CD4-positive, alpha-beta T cell treated with Interleukin-4 for 4 hours (primary cell): ENCODE results near the gene TIAM2.

Experiments used
- DNase-seq: peaks from one replicate; pipeline ENCODE4 v3.0.0-alpha.2; 2020

TIAM2 gene

GRCh38 chr6:155268088-155268867 is 273.2 kb downstream of the TIAM2 start:
- peak; percentile 30 for DNase-seq

- no peak for DNase-seq
These were observed 274.6 kb downstream of the TIAM2 start for GRCh38 chr6:155269765-155270164.

GRCh38 chr6:155270561-155271091 is 275.5 kb downstream of the TIAM2 start:
- DNase-seq: no peak

- no peak for DNase-seq
These were observed 276.0 kb downstream of the TIAM2 start for GRCh38 chr6:155271145-155271544.

- no peak for DNase-seq
These were observed 277.5 kb downstream of the TIAM2 start for GRCh38 chr6:155272353-155273232.

- DNase-seq: no peak
These were observed 278.3 kb downstream of the TIAM2 start for GRCh38 chr6:155273431-155273830.

- DNase-seq: no peak
These were observed 279.0 kb downstream of the TIAM2 start for GRCh38 chr6:155274106-155274505.

GRCh38 chr6:155274533-155274932 is 279.4 kb downstream of the TIAM2 start:
- no peak for DNase-seq

GRCh38 chr6:155275808-155276480 is 280.8 kb downstream of the TIAM2 start:
- DNase-seq: no peak

GRCh38 chr6:155276638-155277037 is 281.5 kb downstream of the TIAM2 start:
- no peak for DNase-seq

- DNase-seq: no peak
These were observed 283.4 kb downstream of the TIAM2 start for GRCh38 chr6:155278319-155279049.

- DNase-seq: no peak
These were observed 289.7 kb downstream of the TIAM2 start for GRCh38 chr6:155284775-155285174.

GRCh38 chr6:155287762-155288161 is 292.6 kb downstream of the TIAM2 start:
- DNase-seq: no peak

- no peak for DNase-seq
These were observed 295.4 kb downstream of the TIAM2 start for GRCh38 chr6:155290491-155290890.

GRCh38 chr6:155291291-155291690 is 296.2 kb downstream of the TIAM2 start:
- no peak for DNase-seq

GRCh38 chr6:155292711-155293110 is 297.6 kb downstream of the TIAM2 start:
- DNase-seq: no peak

GRCh38 chr6:155297669-155298068 is 302.6 kb downstream of the TIAM2 start:
- DNase-seq: no peak

- no peak for DNase-seq
These were observed 306.8 kb downstream of the TIAM2 start for GRCh38 chr6:155301867-155302266.

GRCh38 chr6:155303361-155303870 is 308.3 kb downstream of the TIAM2 start:
- no peak for DNase-seq

GRCh38 chr6:155306958-155307357 is 311.8 kb downstream of the TIAM2 start:
- no peak for DNase-seq
